ENCODE results near the gene SNX18.

The SNX18 gene

GRCh38 chr5:54589786-54590185 lies 72.2 kb downstream of the SNX18 start:
- no peak for TF ChIP-seq ZBTB8A (tag by site-specific recombination; IDR thresholded peaks at IDR 0.05)
- TF ChIP-seq CTCF (tag by site-specific recombination; IDR thresholded peaks at IDR 0.05) = no peak
- TF ChIP-seq ZNF501 (tag by site-specific recombination; IDR thresholded peaks at IDR 0.05) = no peak
- no peak for TF ChIP-seq ZNF426 (tag by site-specific recombination; IDR thresholded peaks at IDR 0.05)
- no peak for TF ChIP-seq ZNF747 (tag by site-specific recombination; IDR thresholded peaks at IDR 0.05)
- no peak for TF ChIP-seq ZNF488 (tag by site-specific recombination; IDR thresholded peaks at IDR 0.05)
- TF ChIP-seq ZBTB26 (tag by site-specific recombination; optimal IDR thresholded peaks at IDR 0.05) = no peak
- no peak for TF ChIP-seq ZNF670 (tag by site-specific recombination; IDR thresholded peaks at IDR 0.05; ENCODE audit: low read depth)
- TF ChIP-seq ZSCAN4 (tag by site-specific recombination; IDR thresholded peaks at IDR 0.05) = no peak
- no peak for TF ChIP-seq ZNF580 (tag by site-specific recombination; IDR thresholded peaks at IDR 0.05)
- no peaks in the 10 kb centered on the region; the same call in 1 of the 2 replicates for H3K4me1 ChIP-seq (ENCODE audit: control insufficient read depth, insufficient read depth, low read length)
- H3K9me3 ChIP-seq (ENCODE audit: control insufficient read depth, insufficient read depth, low read depth, low read length) = no peaks in the 10 kb centered on the region
- CTCF ChIA-PET = interaction anchor here (1.4 kb wide), 1 partner anchor 351 kb away, joined by 3 read pairs; no protein-coding TSS in a partner anchor
- no peak overlapping the region for H3K4me3 ChIP-seq (ENCODE audit: low read depth, low read length)
- no peak overlapping the region for H3K27ac ChIP-seq (ENCODE audit: extremely low read depth, low read depth, low read length)
- POLR2A ChIA-PET = no interaction called here
- no peaks in the 10 kb centered on the region for H3K36me3 ChIP-seq (ENCODE audit: control insufficient read depth in 2 of 2, insufficient read depth in 1 of 2, low read length in 2 of 2)

GRCh38 chr5:54590824-54591223 lies 73.3 kb downstream of the SNX18 start:
- Histone ChIP-seq H3K4me3 (ENCODE audit: low read depth, low read length) (no peak overlapping the region), H3K36me3 (ENCODE audit: control insufficient read depth in 2 of 2, insufficient read depth in 1 of 2, low read length in 2 of 2) (no peaks in the 10 kb centered on the region), H3K9me3 (ENCODE audit: control insufficient read depth, insufficient read depth, low read depth, low read length) (no peaks in the 10 kb centered on the region), H3K4me1 (ENCODE audit: control insufficient read depth, insufficient read depth, low read length) (no peaks in the 10 kb centered on the region; the same call in 1 of the 2 replicates), H3K27ac (ENCODE audit: extremely low read depth, low read depth, low read length) (no peak overlapping the region)
- POLR2A ChIA-PET = no interaction called here
- CTCF ChIA-PET = interaction anchor here (0.6 to 1.4 kb wide), 4 partner anchors 53 to 352 kb away, joined by 3 to 8 read pairs (median 4); no protein-coding TSS in a partner anchor
- no peak for TF ChIP-seq HOXA7 (CRISPR knock-in tag; IDR thresholded peaks at IDR 0.05; ENCODE audit: borderline replicate concordance)

GRCh38 chr5:54593779-54594178 lies 76.2 kb downstream of the SNX18 start:
- no peaks in the 10 kb centered on the region for H3K9me3 ChIP-seq (ENCODE audit: control insufficient read depth, insufficient read depth, low read depth, low read length)
- H3K4me1 ChIP-seq (ENCODE audit: control insufficient read depth, insufficient read depth, low read length) = no peaks in the 10 kb centered on the region; the same call in 1 of the 2 replicates
- H3K36me3 ChIP-seq (ENCODE audit: control insufficient read depth in 2 of 2, insufficient read depth in 1 of 2, low read length in 2 of 2) = no peaks in the 10 kb centered on the region
- TF ChIP-seq SETDB1 (IDR thresholded peaks at IDR 0.05; ENCODE audit: insufficient read length, low read length) (no peak), BCL6B (tag by site-specific recombination; IDR thresholded peaks at IDR 0.05) (0 out of 2 replicates have a peak, but pooled peaks have one; percentile 60), ZNF529 (tag by site-specific recombination; IDR thresholded peaks at IDR 0.05; ENCODE audit: insufficient replicate concordance) (no peak), ZNF214 (tag by site-specific recombination; IDR thresholded peaks at IDR 0.05; ENCODE audit: borderline replicate concordance) (no peak), ZNF843 (tag by site-specific recombination; IDR thresholded peaks at IDR 0.05) (no peak)
- POLR2A ChIA-PET = no interaction called here
- no peak overlapping the region for H3K27ac ChIP-seq (ENCODE audit: extremely low read depth, low read depth, low read length)
- CTCF ChIA-PET = no interaction called here
- H3K4me3 ChIP-seq (ENCODE audit: low read depth, low read length) = no peak overlapping the region
